HepG2 (cell line): ENCODE results near the gene TENT5D. TPM values are rescaled to one million over a fixed set of nuclear protein-coding genes. Genes with fewer than 3 reads are reported as not detected.

Source experiments
- ATAC-seq: fragments of 200-7000 bp; cut with Tn5 transposase; 3 replicates; pipeline ENCODE4 v1.9.1; 2020; ENCODE audit warnings: mild to moderate bottlenecking, moderate library complexity
- BruUV-seq: library from RNA; stranded (reverse); fragments of 400-500 nt; replicated peaks from 2 replicates; lab custom pipeline; 2021; lab: Mats Ljungman, UMichigan
- CTCF ChIA-PET: fragments of 300-600 bp; formaldehyde crosslinking; extraction: SDS; loops from one replicate; lab custom pipeline; 2021; ENCODE audit warnings: low total read pairs, inconsistent platforms, low intra/inter-chr PET ratio; lab: Yijun Ruan, JAX
- POLR2A ChIA-PET: fragments of 350-600 bp; sonication (Branson Sonifier 250); formaldehyde crosslinking; loops from one replicate; lab custom pipeline; 2020; ENCODE audit warnings: antibody characterized with exemption, inconsistent platforms; lab: Yijun Ruan, JAX
- DNase-seq: peaks from one replicate; pipeline ENCODE4 v3.0.0-alpha.2; 2015; ENCODE audit warnings: low spot score
- FAIRE-seq: peaks from 3 replicates; lab custom pipeline; 2011; peaks lifted over from hg19 to GRCh38; lab: Jason Lieb, UNC
- H2AFZ ChIP-seq: one replicate; pipeline ENCODE4 v1.6.1; 2011; ENCODE audit warnings: low read length, inconsistent platforms
- H3K27ac ChIP-seq: fragments of 300-600 bp; 3 replicates; pipeline ENCODE4 v1.8.0; 2011; ENCODE audit warnings: mixed run types, mild to moderate bottlenecking, mixed read lengths, low read length, inconsistent platforms; ENCODE audit not compliant: insufficient read depth; ENCODE audit errors: extremely low read length
- H3K27me3 ChIP-seq, 2 experiments: fragments of 200-600 bp in 1 of 2; 2 replicates in 1 of 2; 3 replicates in 1 of 2; pipeline versions ENCODE4 v1.6.0 to v1.8.0; 2011; ENCODE audit warnings: low read length in 2 of 2, mild to moderate bottlenecking in 2 of 2, moderate library complexity in 2 of 2, inconsistent platforms in 1 of 2; ENCODE audit not compliant: insufficient read depth in 2 of 2, control insufficient read depth in 1 of 2
- H3K36me3 ChIP-seq, 2 experiments: fragments of 200-600 bp in 1 of 2; replicated peaks in 1 of 2; 2 replicates in 1 of 2; 3 replicates in 1 of 2; pipeline versions ENCODE4 v1.5.1 to v1.8.0; 2011; ENCODE audit warnings: low read length in 2 of 2, inconsistent platforms in 1 of 2; ENCODE audit not compliant: insufficient read depth in 2 of 2, control insufficient read depth in 1 of 2
- H3K4me1 ChIP-seq: 2 replicates; pipeline ENCODE4 v1.5.1; 2012; ENCODE audit warnings: low read length, inconsistent platforms; ENCODE audit not compliant: insufficient read depth
- H3K4me2 ChIP-seq: 2 replicates; pipeline ENCODE4 v1.6.0; 2011; ENCODE audit warnings: low read depth, low read length, inconsistent platforms
- H3K4me3 ChIP-seq, 3 experiments: fragments of 200-600 bp in 1 of 3; sonication (generic), shearing (Covaris generic) in 1 of 3; replicated peaks in 1 of 3; 2 replicates each; pipeline ENCODE4 v1.5.1; 2011 to 2016; ENCODE audit warnings: low read length in 3 of 3, inconsistent platforms in 2 of 3, low read depth in 2 of 3, mild to moderate bottlenecking in 2 of 3, control low read depth in 1 of 3, mixed read lengths in 1 of 3; ENCODE audit not compliant: insufficient read depth in 1 of 3
- H3K79me2 ChIP-seq: one replicate; pipeline ENCODE4 v1.6.1; 2011; ENCODE audit warnings: low read length, inconsistent platforms; ENCODE audit not compliant: insufficient read depth
- H3K9ac ChIP-seq: 2 replicates; pipeline ENCODE4 v1.6.0; 2011; ENCODE audit warnings: mild to moderate bottlenecking, low read depth, low read length, inconsistent platforms; ENCODE audit not compliant: insufficient read depth
- H3K9me3 ChIP-seq: 2 replicates; pipeline ENCODE4 v1.5.1; 2012; ENCODE audit warnings: mild to moderate bottlenecking, low read length
- H4K20me1 ChIP-seq: 2 replicates; pipeline ENCODE4 v1.6.0; 2011; ENCODE audit warnings: inconsistent platforms, mild to moderate bottlenecking, low read length, moderate library complexity; ENCODE audit not compliant: insufficient read depth
- FOXK2 ChIP-seq: fragments of 450-650 bp; IDR thresholded peaks from 2 replicates; pipeline ENCODE4 v1.6.1; 2016
- IRF9 ChIP-seq: sonication (generic); formaldehyde crosslinking; IDR thresholded peaks from 2 replicates; pipeline ENCODE4 v1.8.0; 2022; ENCODE audit warnings: missing genetic modification reagents, mild to moderate bottlenecking, borderline replicate concordance
- KAT2B ChIP-seq: fragments of 150-350 bp; IDR thresholded peaks from 2 replicates; pipeline ENCODE4 v1.6.1; 2014; ENCODE audit warnings: low read depth, low read length, borderline replicate concordance
- KDM6A ChIP-seq: IDR thresholded peaks from 2 replicates; pipeline ENCODE4 v1.6.1; 2016; ENCODE audit warnings: low read depth
- KMT2A ChIP-seq: sonication (generic); formaldehyde crosslinking; IDR thresholded peaks from 2 replicates; pipeline ENCODE4 v1.4.0; 2020; ENCODE audit warnings: missing genetic modification reagents
- MAFK ChIP-seq, 2 experiments: IDR thresholded peaks in 1 of 2; conservative IDR thresholded peaks in 1 of 2; 2 replicates each; pipeline ENCODE4 v1.6.1; 2011; ENCODE audit warnings: improper control_type of control experiment in 2 of 2, low read length in 2 of 2
- MEF2D ChIP-seq: sonication (generic); formaldehyde crosslinking; IDR thresholded peaks from 2 replicates; pipeline ENCODE4 v1.5.1; 2020; ENCODE audit warnings: mild to moderate bottlenecking, missing genetic modification reagents
- RFXAP ChIP-seq: sonication (generic); formaldehyde crosslinking; IDR thresholded peaks from 2 replicates; pipeline ENCODE4 v1.4.0; 2020; ENCODE audit warnings: missing genetic modification reagents, borderline replicate concordance
- THAP11 ChIP-seq: IDR thresholded peaks from 2 replicates; pipeline ENCODE4 v1.6.1; 2016; ENCODE audit warnings: missing biosample characterization, missing genetic modification reagents
- ZBTB38 ChIP-seq: sonication (generic); formaldehyde crosslinking; IDR thresholded peaks from 2 replicates; pipeline ENCODE4 v1.5.1; 2020; ENCODE audit warnings: mild to moderate bottlenecking, missing genetic modification reagents
- ZBTB44 ChIP-seq: sonication (generic); formaldehyde crosslinking; IDR thresholded peaks from 2 replicates; pipeline ENCODE4 v1.4.0; 2020; ENCODE audit warnings: missing genetic modification reagents
- ZNF121 ChIP-seq: sonication (generic); formaldehyde crosslinking; IDR thresholded peaks from 2 replicates; pipeline ENCODE4 v1.5.0; 2020; ENCODE audit warnings: mild to moderate bottlenecking, missing genetic modification reagents
- ZNF362 ChIP-seq: sonication (generic); formaldehyde crosslinking; IDR thresholded peaks from 2 replicates; pipeline ENCODE4 v1.4.0; 2020; ENCODE audit warnings: missing genetic modification reagents, mild to moderate bottlenecking, borderline replicate concordance
- ZNF460 ChIP-seq: sonication (generic); formaldehyde crosslinking; IDR thresholded peaks from 2 replicates; pipeline ENCODE4 v1.5.1; 2020; ENCODE audit warnings: missing genetic modification reagents, mild to moderate bottlenecking, borderline replicate concordance
- ZNF558 ChIP-seq: sonication (generic); formaldehyde crosslinking; IDR thresholded peaks from 2 replicates; pipeline ENCODE4 v1.9.0; 2022; ENCODE audit warnings: mild to moderate bottlenecking, missing genetic modification reagents, borderline replicate concordance
- ZNF619 ChIP-seq: sonication (generic); formaldehyde crosslinking; IDR thresholded peaks from 2 replicates; pipeline ENCODE4 v1.4.0; 2020; ENCODE audit warnings: mild to moderate bottlenecking, missing genetic modification reagents
- ZNF784 ChIP-seq: sonication (generic); formaldehyde crosslinking; IDR thresholded peaks from 2 replicates; pipeline ENCODE4 v1.5.1; 2020; ENCODE audit warnings: missing genetic modification reagents, mild to moderate bottlenecking, borderline replicate concordance
- ZSCAN31 ChIP-seq: sonication (generic); formaldehyde crosslinking; IDR thresholded peaks from 2 replicates; pipeline ENCODE4 v1.5.0; 2020; ENCODE audit warnings: low read depth, mild to moderate bottlenecking, missing genetic modification reagents
- in situ Hi-C: cut with HindIII; loops from 2 replicates; pipeline ENCODE4 v1.10.0; 2017; ENCODE audit warnings: low pct_unique_long_range_greater_than_20kb; ENCODE audit not compliant: extremely low pct_ligation_motif_present
- intact Hi-C: fragments of 100-400 bp; cut with micrococcal nuclease; formaldehyde crosslinking; loops from one replicate; pipeline ENCODE4 v1.10.0; 2022; ENCODE audit not compliant: unreplicated experiment
- polyA plus RNA-seq, 8 experiments: library from polyadenylated mRNA; depleted of rRNA in 3 of 8; stranded (reverse) in 7 of 8; unstranded in 1 of 8; fragments of >200 nt; fragmentation: Illumina TruSeq in 4 of 8; extraction: Trizol in 4 of 8; gene quantifications; 2 replicates each; pipeline versions ENCODE4 v1.2.1 to v1.2.3, GENCODE V29; 2011 to 2016; ENCODE audit warnings: low read depth in 4 of 8, missing spikeins in 1 of 8, mixed read lengths in 1 of 8; ENCODE audit not compliant: insufficient read depth in 1 of 8
- total RNA-seq, 5 experiments: library from RNA; depleted of rRNA; stranded (reverse); fragments of >200 nt; fragmentation: Illumina TruSeq; extraction: Trizol; gene quantifications; 2 replicates each; pipeline ENCODE4 v1.2.3, GENCODE V29; 2016; ENCODE audit warnings: low read depth in 1 of 5

Gene TENT5D
- total and polyA plus RNA-seq, 2 of the 13 experiments (the other 11 are each of a cell fraction or from before 2014, with no cell fraction given) = not detected

- TF ChIP-seq ZSCAN31 (CRISPR knock-in tag) (no peak), ZNF460 (no peak), ZBTB44 (no peak), KDM6A (CRISPR knock-in tag) (no peak), ZNF619 (CRISPR knock-in tag) (no peak), FOXK2 (no peak), MEF2D (no peak), ZNF558 (CRISPR knock-in tag) (no peak), ZNF784 (CRISPR knock-in tag) (no peak)
Measured at GRCh38 chrX:80430826-80431504, 10.7 kb downstream of the TENT5D start (continued).

DNA sequence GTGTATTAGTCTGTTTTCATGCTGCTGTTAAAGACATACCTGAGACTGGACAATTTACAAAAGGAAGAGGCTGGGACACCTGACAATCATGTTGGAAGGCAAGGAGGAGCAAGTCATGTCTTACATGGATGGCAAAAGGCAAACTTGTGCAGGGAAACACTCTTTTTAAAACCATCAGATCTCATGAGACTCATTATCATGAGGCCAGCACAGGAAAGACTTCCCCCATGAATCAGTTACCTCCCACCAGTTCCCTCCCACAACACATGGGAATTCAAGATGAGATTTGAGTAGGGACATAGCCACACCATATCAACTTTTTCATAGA lies 11.2 kb downstream of the TENT5D start:
- Histone ChIP-seq H4K20me1 (no peaks in the 10 kb centered on the region), H2AFZ (no peak overlapping the region), H3K79me2 (no peaks in the 10 kb centered on the region), H3K9me3 (no peaks in the 10 kb centered on the region), H3K27me3 (no peaks in the 10 kb centered on the region), H3K9ac (no peak overlapping the region), H3K4me3 (no peak overlapping the region), H3K4me2 (no peak overlapping the region), H3K36me3 (no peaks in the 10 kb centered on the region), H3K4me1 (no peaks in the 10 kb centered on the region), H3K27ac (no peak overlapping the region)
- in situ Hi-C loops = no loop called here
- no peak for FAIRE-seq
- no peak for DNase-seq
- ChIA-PET CTCF (no interaction called here), POLR2A (no interaction called here)
- intact Hi-C loops = no loop called here
- ATAC-seq = no peak
- no TSS peak for BruUV-seq
- no peak for TF ChIP-seq IRF9 (CRISPR knock-in tag)
- TF ChIP-seq ZBTB44 = no peak
- TF ChIP-seq THAP11 (CRISPR knock-in tag) = no peak
- TF ChIP-seq ZBTB38 (CRISPR knock-in tag) = no peak
- TF ChIP-seq ZNF121 = no peak
- no peak for TF ChIP-seq KMT2A (CRISPR knock-in tag)
- no peak for TF ChIP-seq MAFK (conservative IDR thresholded peaks at IDR 0.05 in 1 of 2, IDR thresholded peaks at IDR 0.05 in 1 of 2; ENCODE audit: low read length in 2 of 2)
- TF ChIP-seq ZNF362 (CRISPR knock-in tag) = no peak
- no peak for TF ChIP-seq RFXAP (CRISPR knock-in tag)
- TF ChIP-seq KAT2B = no peak
